ENCODE measurements around the gene STK10.

- TF ChIP-seq POLR2A (IDR thresholded peaks at IDR 0.05) (no peak), CTCF (IDR thresholded peaks at IDR 0.05) (no peak)
Observed at GRCh38 chr5:172113036-172113435, 75.0 kb downstream of the STK10 start.
